ENCODE data around the gene HDHD2. TPM values are rescaled to one million over a fixed set of nuclear protein-coding genes. Genes with fewer than 3 reads are reported as not detected.

HDHD2 gene
- total and polyA plus RNA-seq, 2 of the 13 experiments (the other 11 are each of a cell fraction or from before 2014, with no cell fraction given): 10.2 to 34.7 TPM

DNA sequence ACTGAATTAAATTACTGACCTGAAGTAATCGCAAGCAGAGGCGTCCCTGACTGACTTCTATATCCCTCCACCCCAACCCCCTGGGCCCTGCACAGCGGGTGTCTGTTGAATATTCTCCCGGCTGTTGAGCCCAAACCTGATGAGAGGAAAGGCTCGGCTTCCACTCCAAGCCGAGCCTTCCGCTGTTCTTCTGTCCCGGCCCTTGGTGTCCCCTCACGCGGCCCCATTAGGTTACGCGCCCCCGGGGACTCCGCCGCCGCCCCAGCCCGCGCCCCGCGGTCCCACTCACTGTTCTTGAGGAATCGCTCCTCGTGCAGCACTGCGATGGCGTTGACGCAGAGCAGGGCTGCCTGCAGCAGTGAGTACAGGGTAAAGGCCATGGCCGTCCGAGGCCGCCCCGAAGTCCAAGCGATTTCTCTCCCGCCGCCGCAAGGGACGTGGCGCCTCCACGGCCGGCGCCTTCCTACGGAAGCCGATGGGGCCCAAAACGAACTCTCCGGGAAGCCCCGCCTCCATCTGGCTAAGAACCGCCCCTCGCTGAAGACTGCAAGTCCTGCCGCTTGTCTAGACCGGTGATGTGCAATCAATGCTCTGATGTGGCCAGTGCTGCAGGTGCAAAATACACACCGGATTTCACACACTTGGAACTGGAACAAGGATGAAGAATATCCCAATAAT lies 25.7 kb upstream of the HDHD2 start, which contains the start of gene IER3IP1 (continued):
- TF ChIP-seq ZBTB46 (CRISPR knock-in tag; IDR thresholded peaks at IDR 0.05; ENCODE audit: borderline replicate concordance) (no peak), HNF4A (CRISPR knock-in tag; IDR thresholded peaks at IDR 0.05) (peak; percentile 65; the same call in 1 of the 2 replicates), RFX1 (IDR thresholded peaks at IDR 0.05) (no peak), ISL2 (CRISPR knock-in tag; IDR thresholded peaks at IDR 0.05) (peak; percentile 63), NCOA1 (CRISPR knock-in tag; IDR thresholded peaks at IDR 0.05) (peak; percentile 64; the same call in 1 of the 2 replicates), DR1 (CRISPR knock-in tag; IDR thresholded peaks at IDR 0.05) (peak; percentile 64), MTA1 (CRISPR knock-in tag; IDR thresholded peaks at IDR 0.05; ENCODE audit: borderline replicate concordance) (no peak), HNRNPLL (IDR thresholded peaks at IDR 0.05; ENCODE audit: low read depth, low read length, poor library complexity, severe bottlenecking) (peak; percentile 79), ARNT (IDR thresholded peaks at IDR 0.05) (no peak), WIZ (CRISPR knock-in tag; IDR thresholded peaks at IDR 0.05) (no peak), ASH2L (IDR thresholded peaks at IDR 0.05; ENCODE audit: insufficient read length, low read depth, low read length) (peak; percentile 93), ZNF251 (CRISPR knock-in tag; IDR thresholded peaks at IDR 0.05) (no peak), ZNF12 (CRISPR knock-in tag; IDR thresholded peaks at IDR 0.05) (peak; percentile 62; the same call in 1 of the 2 replicates), MIER3 (CRISPR knock-in tag; IDR thresholded peaks at IDR 0.05; ENCODE audit: borderline replicate concordance) (no peak), NONO (IDR thresholded peaks at IDR 0.05) (no peak), NONO (CRISPR knock-in tag; conservative IDR thresholded peaks at IDR 0.05) (peak; percentile 69; the same call in 1 of the 2 replicates), JUNB (CRISPR knock-in tag; IDR thresholded peaks at IDR 0.05; ENCODE audit: borderline replicate concordance) (no peak), ZNF652 (CRISPR knock-in tag; IDR thresholded peaks at IDR 0.05; ENCODE audit: borderline replicate concordance, low read depth) (no peak), TBX3 (IDR thresholded peaks at IDR 0.05; ENCODE audit: borderline replicate concordance) (no peak), GTF3A (CRISPR knock-in tag; conservative IDR thresholded peaks at IDR 0.05) (no peak), NBN (conservative IDR thresholded peaks at IDR 0.05) (no peak), GABPB1 (CRISPR knock-in tag; IDR thresholded peaks at IDR 0.05) (peak; percentile 80), ZNF761 (CRISPR knock-in tag; conservative IDR thresholded peaks at IDR 0.05) (no peak), CREB3 (CRISPR knock-in tag; IDR thresholded peaks at IDR 0.05) (no peak)
- TF ChIP-seq, protein P1, sequence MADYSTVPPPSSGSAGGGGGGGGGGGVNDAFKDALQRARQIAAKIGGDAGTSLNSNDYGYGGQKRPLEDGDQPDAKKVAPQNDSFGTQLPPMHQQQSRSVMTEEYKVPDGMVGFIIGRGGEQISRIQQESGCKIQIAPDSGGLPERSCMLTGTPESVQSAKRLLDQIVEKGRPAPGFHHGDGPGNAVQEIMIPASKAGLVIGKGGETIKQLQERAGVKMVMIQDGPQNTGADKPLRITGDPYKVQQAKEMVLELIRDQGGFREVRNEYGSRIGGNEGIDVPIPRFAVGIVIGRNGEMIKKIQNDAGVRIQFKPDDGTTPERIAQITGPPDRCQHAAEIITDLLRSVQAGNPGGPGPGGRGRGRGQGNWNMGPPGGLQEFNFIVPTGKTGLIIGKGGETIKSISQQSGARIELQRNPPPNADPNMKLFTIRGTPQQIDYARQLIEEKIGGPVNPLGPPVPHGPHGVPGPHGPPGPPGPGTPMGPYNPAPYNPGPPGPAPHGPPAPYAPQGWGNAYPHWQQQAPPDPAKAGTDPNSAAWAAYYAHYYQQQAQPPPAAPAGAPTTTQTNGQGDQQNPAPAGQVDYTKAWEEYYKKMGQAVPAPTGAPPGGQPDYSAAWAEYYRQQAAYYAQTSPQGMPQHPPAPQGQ (CRISPR knock-in tag; IDR thresholded peaks at IDR 0.05; ENCODE audit: borderline replicate concordance): no peak
- TF ChIP-seq, protein P2, sequence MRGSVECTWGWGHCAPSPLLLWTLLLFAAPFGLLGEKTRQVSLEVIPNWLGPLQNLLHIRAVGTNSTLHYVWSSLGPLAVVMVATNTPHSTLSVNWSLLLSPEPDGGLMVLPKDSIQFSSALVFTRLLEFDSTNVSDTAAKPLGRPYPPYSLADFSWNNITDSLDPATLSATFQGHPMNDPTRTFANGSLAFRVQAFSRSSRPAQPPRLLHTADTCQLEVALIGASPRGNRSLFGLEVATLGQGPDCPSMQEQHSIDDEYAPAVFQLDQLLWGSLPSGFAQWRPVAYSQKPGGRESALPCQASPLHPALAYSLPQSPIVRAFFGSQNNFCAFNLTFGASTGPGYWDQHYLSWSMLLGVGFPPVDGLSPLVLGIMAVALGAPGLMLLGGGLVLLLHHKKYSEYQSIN (CRISPR knock-in tag; IDR thresholded peaks at IDR 0.05; ENCODE audit: borderline replicate concordance): no peak
